ES-I3 (cell line): ENCODE data around the gene ZNF215.
"Not testable (repeated sequence)": the region's sequence is repeated elsewhere in the genome, so short reads cannot be mapped to it uniquely, and the experiment has no call there.

Experiments
- H3K36me3 ChIP-seq: 2 replicates; pipeline ENCODE4 v1.6.1; 2013; ENCODE audit warnings: mild to moderate bottlenecking, low read length, control low read depth, moderate library complexity; ENCODE audit not compliant: insufficient read depth
- H3K4me1 ChIP-seq: 2 replicates; pipeline ENCODE4 v1.6.1; 2013; ENCODE audit warnings: mild to moderate bottlenecking, control low read depth, low read length; ENCODE audit not compliant: insufficient read depth
- H3K9ac ChIP-seq: 2 replicates; pipeline ENCODE4 v1.6.1; 2013; ENCODE audit warnings: low read depth, mild to moderate bottlenecking, low read length, moderate library complexity
- H3K9me3 ChIP-seq: 2 replicates; pipeline ENCODE4 v1.6.1; 2013; ENCODE audit warnings: mild to moderate bottlenecking, low read length, moderate library complexity; ENCODE audit not compliant: control insufficient read depth, insufficient read depth

Gene ZNF215

GRCh38 chr11:6920702-6921101 lies 5.5 kb upstream of the ZNF215 start, which contains the start of gene OR2D3:
Gene OR2D3, plus strand, starts transcription at chr11:6921002. Its CDS starts 0 bp downstream, at chr11:6921002.
- Histone ChIP-seq H3K9me3 (no peaks in the 10 kb centered on the region; the same call in 1 of the 2 replicates), H3K9ac (no peak within 1 kb of the TSS), H3K4me1 (no peaks in the 10 kb centered on the region), H3K36me3 (no peaks in the 10 kb centered on the region)

- H3K9ac ChIP-seq = 0 out of 2 replicates have a peak overlapping the region, but pooled peaks have one; percentile 69
- H3K9me3 ChIP-seq = no peaks in the 10 kb centered on the region; the same call in 1 of the 2 replicates
- H3K4me1 ChIP-seq = peaks cover 7% of the 10 kb centered on the region
- no peaks in the 10 kb centered on the region for H3K36me3 ChIP-seq
These were observed 1.1 kb upstream of the ZNF215 start for GRCh38 chr11:6925007-6925577.

GRCh38 chr11:6925636-6926207 lies 504 bp upstream of the ZNF215 start:
- peak overlapping the region; percentile 69 for H3K9ac ChIP-seq
- H3K4me1 ChIP-seq = peaks cover 7% of the 10 kb centered on the region
- no peaks in the 10 kb centered on the region; the same call in 1 of the 2 replicates for H3K9me3 ChIP-seq
- no peaks in the 10 kb centered on the region for H3K36me3 ChIP-seq

DNA sequence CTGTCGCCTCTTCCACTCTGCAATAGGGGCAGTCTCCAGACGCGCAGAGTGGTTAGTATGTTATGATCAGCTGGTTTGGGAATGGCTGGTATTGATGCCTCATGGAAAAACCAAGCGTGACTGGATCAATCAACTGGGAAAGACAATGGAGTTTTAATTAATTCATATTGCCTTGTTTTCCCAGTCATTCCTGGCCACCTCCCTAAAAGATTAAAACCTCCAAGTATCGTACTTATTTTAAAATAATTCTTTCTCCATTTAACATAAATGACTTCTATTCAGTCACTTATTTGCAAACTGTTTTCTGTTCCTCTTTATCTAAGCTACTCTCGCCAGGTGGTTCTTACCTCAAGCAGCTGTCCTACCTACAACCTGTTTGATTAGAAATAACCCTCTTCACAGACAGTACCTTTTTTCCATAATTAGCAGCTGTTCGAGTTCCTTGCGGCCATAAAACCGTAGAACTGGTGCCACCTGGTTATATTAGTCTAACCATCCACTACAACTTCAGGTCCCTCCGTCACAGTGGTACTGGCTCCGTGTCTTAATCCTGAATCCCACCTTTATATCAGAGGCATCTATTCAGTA lies 898 bp downstream of the ZNF215 start:
- Histone ChIP-seq H3K4me1 (peaks cover 7% of the 10 kb centered on the region), H3K36me3 (no peaks in the 10 kb centered on the region), H3K9me3 (no peaks in the 10 kb centered on the region; the same call in 1 of the 2 replicates), H3K9ac (peak overlapping the region; percentile 69)

DNA sequence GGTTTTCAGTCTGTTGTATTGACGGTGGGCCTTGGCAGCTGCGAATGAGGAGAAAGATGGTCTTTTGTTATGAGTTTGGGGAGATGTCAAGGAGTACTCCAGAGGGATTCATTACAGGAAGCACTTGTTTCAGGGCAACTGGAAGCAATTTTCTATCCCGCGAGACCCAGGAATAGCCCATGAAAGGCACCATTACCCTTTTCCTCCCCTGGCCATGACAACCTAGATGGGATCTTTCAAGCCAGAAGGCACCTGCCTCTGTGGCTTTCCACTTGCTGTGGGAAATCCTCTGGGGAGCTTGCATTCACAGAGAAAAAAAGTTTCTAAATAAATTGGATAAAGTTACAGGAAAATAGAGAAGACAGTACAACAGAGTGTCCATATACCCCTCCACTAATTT lies 2.7 kb downstream of the ZNF215 start:
- Histone ChIP-seq H3K36me3 (no peaks in the 10 kb centered on the region; the same call in 1 of the 2 replicates), H3K9ac (no peak overlapping the region), H3K9me3 (no peaks in the 10 kb centered on the region; the same call in 1 of the 2 replicates), H3K4me1 (peaks cover 7% of the 10 kb centered on the region)

GRCh38 chr11:6931146-6931713 lies 5.0 kb downstream of the ZNF215 start:
- Histone ChIP-seq H3K9ac (no peak overlapping the region), H3K36me3 (no peaks in the 10 kb centered on the region; the same call in none of the 2 replicates), H3K9me3 (no peaks in the 10 kb centered on the region), H3K4me1 (peaks cover 7% of the 10 kb centered on the region)

DNA sequence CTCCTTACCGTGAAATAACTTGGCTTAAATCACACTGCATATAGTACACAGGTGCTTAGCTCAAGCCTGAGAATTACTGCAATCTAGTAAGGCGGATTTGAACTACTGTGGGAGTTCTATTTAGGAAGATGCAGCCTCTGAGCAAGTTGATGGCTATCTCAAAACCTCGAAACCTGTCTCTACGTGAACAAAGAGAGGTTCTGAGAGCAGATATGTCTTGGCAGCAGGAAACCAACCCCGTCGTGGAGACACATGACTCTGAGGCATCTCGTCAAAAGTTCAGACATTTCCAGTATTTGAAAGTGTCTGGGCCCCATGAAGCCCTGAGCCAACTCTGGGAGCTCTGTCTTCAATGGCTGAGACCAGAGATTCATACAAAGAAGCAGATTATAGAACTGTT lies 5.9 kb downstream of the ZNF215 start:
- Histone ChIP-seq H3K9ac (no peak overlapping the region), H3K9me3 (no peaks in the 10 kb centered on the region), H3K36me3 (peaks cover 4% of the 10 kb centered on the region), H3K4me1 (peaks cover 7% of the 10 kb centered on the region)

DNA sequence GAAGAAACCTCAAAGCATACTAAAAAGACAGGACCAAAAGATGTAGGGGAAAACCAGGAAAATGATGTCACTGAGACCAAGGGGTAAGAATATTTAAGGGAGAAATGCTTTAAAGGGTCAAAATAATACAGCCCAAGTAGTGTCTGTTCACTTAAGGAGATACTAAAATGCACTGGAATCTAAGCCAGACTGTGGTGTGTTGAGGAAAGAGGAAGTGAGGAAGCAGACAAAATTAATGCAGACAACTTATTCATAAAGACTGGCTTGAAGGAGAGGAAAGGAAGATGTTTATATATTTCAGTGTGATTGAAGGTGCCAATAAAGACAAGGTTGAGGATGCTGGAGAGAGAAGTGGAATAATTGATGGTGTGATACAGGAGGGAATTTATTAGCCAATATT lies 15.7 kb downstream of the ZNF215 start:
- Histone ChIP-seq H3K4me1 (no peaks in the 10 kb centered on the region), H3K36me3 (peaks cover 4% of the 10 kb centered on the region; the same call in 1 of the 2 replicates), H3K9me3 (no peaks in the 10 kb centered on the region), H3K9ac (no peak overlapping the region)

DNA sequence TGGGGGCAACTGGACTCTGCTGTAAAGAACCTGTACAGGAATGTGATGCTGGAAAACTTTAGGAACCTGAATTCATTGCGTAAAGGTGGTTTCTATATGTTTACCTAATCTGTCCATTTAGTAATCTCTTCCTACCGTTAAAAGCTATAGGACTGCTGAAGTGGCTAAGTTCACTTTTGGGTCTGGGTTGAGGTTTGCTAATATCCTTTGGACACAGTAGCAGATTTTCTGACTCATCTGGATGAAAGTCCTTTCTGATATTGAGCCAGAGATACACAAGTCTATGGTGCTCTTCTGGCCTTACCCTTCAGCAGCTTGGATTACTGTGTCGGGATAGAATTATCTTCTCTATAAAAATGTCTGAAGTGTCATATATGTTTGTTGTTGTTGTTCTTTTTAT lies 16.9 kb downstream of the ZNF215 start:
- H3K9ac ChIP-seq = no peak overlapping the region
- no peaks in the 10 kb centered on the region for H3K4me1 ChIP-seq
- peaks cover 4% of the 10 kb centered on the region; the same call in 1 of the 2 replicates for H3K36me3 ChIP-seq
- no peaks in the 10 kb centered on the region for H3K9me3 ChIP-seq

DNA sequence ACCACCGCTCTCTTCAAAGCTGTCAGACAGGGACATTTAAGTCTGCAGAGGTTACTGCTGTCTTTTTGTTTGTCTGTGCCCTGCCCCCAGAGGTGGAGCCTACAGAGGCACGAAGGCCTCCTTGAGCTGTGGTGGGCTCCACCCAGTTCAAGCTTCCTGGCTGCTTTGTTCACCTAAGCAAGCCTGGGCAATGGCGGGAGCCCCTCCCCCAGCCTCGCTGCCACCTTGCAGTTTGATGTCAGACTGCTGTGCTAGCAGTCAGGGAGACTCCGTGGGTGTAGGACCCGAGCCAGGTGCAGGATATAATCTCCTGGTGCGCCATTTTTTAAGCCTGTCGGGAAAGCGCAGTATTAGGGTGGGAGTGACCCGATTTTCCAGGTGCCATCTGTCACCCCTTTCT lies 28.0 kb downstream of the ZNF215 start:
- H3K36me3 ChIP-seq, H3K9ac ChIP-seq, H3K4me1 ChIP-seq, H3K9me3 ChIP-seq: not testable (repeated sequence)

DNA sequence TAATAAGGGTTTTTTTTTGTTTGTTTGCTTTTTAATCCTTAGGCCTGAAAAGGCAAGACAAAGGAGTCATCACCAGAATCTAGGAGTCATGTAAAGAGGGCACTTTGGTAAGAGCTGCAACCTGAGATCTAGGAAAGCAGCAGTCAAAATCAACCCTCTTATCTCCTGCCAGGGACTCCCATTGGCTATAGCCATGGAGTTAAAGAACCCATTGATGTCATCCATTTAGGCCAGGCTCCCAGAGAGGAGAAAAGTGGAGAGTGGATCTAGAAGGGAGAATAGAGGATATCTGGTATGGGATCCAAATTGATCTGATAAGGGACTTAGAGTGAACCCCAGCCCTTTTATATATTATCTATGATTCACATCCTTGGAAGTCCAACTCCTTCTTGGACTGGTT lies 35.9 kb downstream of the ZNF215 start:
- H3K9ac ChIP-seq = no peak overlapping the region
- no peaks in the 10 kb centered on the region for H3K4me1 ChIP-seq
- no peaks in the 10 kb centered on the region for H3K9me3 ChIP-seq
- H3K36me3 ChIP-seq = no peaks in the 10 kb centered on the region; the same call in 1 of the 2 replicates

DNA sequence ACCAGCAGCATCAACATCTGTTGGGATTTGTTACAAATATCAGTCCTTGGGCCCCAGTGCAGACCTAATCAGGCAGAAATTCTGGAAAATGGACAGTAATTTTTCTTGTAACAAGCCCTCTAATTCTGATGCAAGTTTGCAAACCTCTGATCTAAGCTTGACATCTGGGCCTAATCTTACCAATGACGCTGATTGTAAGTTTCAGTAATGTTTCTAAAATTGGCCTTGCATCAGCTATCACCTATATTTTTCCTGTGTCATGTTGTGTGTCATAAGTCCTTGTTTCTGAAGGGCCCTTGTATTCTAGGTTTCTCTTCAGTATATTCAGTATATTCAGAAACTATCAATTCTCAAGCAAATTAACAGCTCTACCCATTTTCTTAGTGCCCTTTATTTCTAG lies 36.4 kb downstream of the ZNF215 start:
- Histone ChIP-seq H3K9ac (no peak overlapping the region), H3K36me3 (no peaks in the 10 kb centered on the region; the same call in 1 of the 2 replicates), H3K9me3 (no peaks in the 10 kb centered on the region), H3K4me1 (no peaks in the 10 kb centered on the region)

GRCh38 chr11:6968816-6969215 lies 42.6 kb downstream of the ZNF215 start:
- no peaks in the 10 kb centered on the region for H3K36me3 ChIP-seq

GRCh38 chr11:6969854-6970253 lies 43.6 kb downstream of the ZNF215 start:
- not testable (repeated sequence) for H3K36me3 ChIP-seq, H3K4me1 ChIP-seq, H3K9me3 ChIP-seq, H3K9ac ChIP-seq

More at GRCh38 chr11:6968816-6969215, 42.6 kb downstream of the ZNF215 start:
- Histone ChIP-seq H3K4me1 (no peaks in the 10 kb centered on the region), H3K9ac (no peak overlapping the region), H3K9me3 (no peaks in the 10 kb centered on the region)

GRCh38 chr11:6979365-6979764 lies 53.1 kb downstream of the ZNF215 start:
- Histone ChIP-seq H3K9ac (no peak overlapping the region), H3K9me3 (no peaks in the 10 kb centered on the region)

More at GRCh38 chr11:6979365-6979764, 53.1 kb downstream of the ZNF215 start:
- H3K36me3 ChIP-seq = no peaks in the 10 kb centered on the region
- H3K4me1 ChIP-seq = no peaks in the 10 kb centered on the region
